Left kidney (tissue), 2 donors: ENCODE measurements around the gene FOXC1. TPM values are rescaled to one million over a fixed set of nuclear protein-coding genes. Genes with fewer than 3 reads are reported as not detected.

ENCODE experiments used
- DNase-seq: peaks from one replicate; pipeline ENCODE4 v3.0.0-alpha.2; 2013
- polyA plus RNA-seq: library from polyadenylated mRNA; unstranded; fragments of 120-200 nt; gene quantifications from one replicate; pipeline ENCODE4 v1.2.1, GENCODE V29; 2013; ENCODE audit not compliant: insufficient read length

FOXC1 gene
- polyA plus RNA-seq, 1 donor = 81.3 TPM

GRCh38 chr6:1641343-1641885 lies 31.7 kb downstream of the FOXC1 start:
- no peak for DNase-seq

- DNase-seq = no peak
These were observed 33.4 kb downstream of the FOXC1 start for GRCh38 chr6:1643111-1643510.

GRCh38 chr6:1643830-1644445 lies 34.2 kb downstream of the FOXC1 start:
- no peak for DNase-seq

GRCh38 chr6:1644516-1645060 lies 34.9 kb downstream of the FOXC1 start:
- no peak for DNase-seq

GRCh38 chr6:1645466-1646185 lies 35.9 kb downstream of the FOXC1 start:
- no peak for DNase-seq

GRCh38 chr6:1651362-1651761 lies 41.6 kb downstream of the FOXC1 start:
- DNase-seq = no peak

- no peak for DNase-seq
These were observed 43.1 kb downstream of the FOXC1 start for GRCh38 chr6:1652842-1653241.

- DNase-seq = no peak
These were observed 44.3 kb downstream of the FOXC1 start for GRCh38 chr6:1654054-1654453.

GRCh38 chr6:1657116-1657770 lies 47.5 kb downstream of the FOXC1 start:
- DNase-seq = peak; percentile 64

GRCh38 chr6:1657771-1658165 lies 48.1 kb downstream of the FOXC1 start:
- DNase-seq = peak; percentile 45

GRCh38 chr6:1658212-1659005 lies 48.7 kb downstream of the FOXC1 start:
- no peak for DNase-seq

GRCh38 chr6:1659816-1660215 lies 50.1 kb downstream of the FOXC1 start:
- DNase-seq = no peak

GRCh38 chr6:1662534-1662933 lies 52.8 kb downstream of the FOXC1 start:
- DNase-seq = no peak

Other genes starting within 250 kb of the FOXC1 start
- gene FOXF2, start 220.3 kb upstream of the FOXC1 start, polyA plus RNA-seq = 0.10 TPM